KMS-11 (cell line): ENCODE results near the gene MYH11.
"Not testable (repeated sequence)": the region's sequence is repeated elsewhere in the genome, so short reads cannot be mapped to it uniquely, and the experiment has no call there.

Experiments used
- H2AFZ ChIP-seq: fragments of 200-600 bp; sonication (generic); 2 replicates; pipeline ENCODE4 v1.6.1; 2016; ENCODE audit warnings: antibody characterized with exemption, mixed run types, low read depth
- H3K27ac ChIP-seq: fragments of 200-600 bp; sonication (generic); 2 replicates; pipeline ENCODE4 v1.6.1; 2016; ENCODE audit warnings: mild to moderate bottlenecking, mixed run types
- H3K27me3 ChIP-seq: fragments of 200-600 bp; sonication (generic); 2 replicates; pipeline ENCODE4 v1.6.1; 2017; ENCODE audit warnings: mild to moderate bottlenecking, low read depth, mixed run types, moderate library complexity; ENCODE audit not compliant: insufficient read depth
- H3K36me3 ChIP-seq: fragments of 200-600 bp; sonication (generic); 2 replicates; pipeline ENCODE4 v1.6.1; 2017; ENCODE audit warnings: mild to moderate bottlenecking, mixed run types; ENCODE audit not compliant: insufficient read depth
- H3K4me1 ChIP-seq: fragments of 200-600 bp; sonication (generic); 2 replicates; pipeline ENCODE4 v1.6.1; 2016; ENCODE audit warnings: mild to moderate bottlenecking, low read depth, mixed run types; ENCODE audit not compliant: poor library complexity, severe bottlenecking
- H3K4me2 ChIP-seq: fragments of 200-600 bp; sonication (generic); 2 replicates; pipeline ENCODE4 v1.7.0; 2016; ENCODE audit warnings: mild to moderate bottlenecking, mixed run types
- H3K4me3 ChIP-seq: fragments of 200-600 bp; sonication (generic); IDR thresholded peaks from 2 replicates; pipeline ENCODE4 v1.6.1; 2017; ENCODE audit warnings: low read depth, low read length, mixed read lengths; ENCODE audit not compliant: insufficient read depth
- H3K79me2 ChIP-seq: fragments of 200-600 bp; sonication (generic); 2 replicates; pipeline ENCODE4 v1.6.1; 2016; ENCODE audit warnings: low read depth, mixed run types; ENCODE audit not compliant: insufficient read depth
- H3K9ac ChIP-seq: fragments of 200-600 bp; sonication (generic); 2 replicates; pipeline ENCODE4 v1.6.1; 2016; ENCODE audit warnings: mild to moderate bottlenecking, mixed run types
- H4K20me1 ChIP-seq: fragments of 200-600 bp; sonication (generic); 2 replicates; pipeline ENCODE4 v1.6.1; 2016; ENCODE audit warnings: mild to moderate bottlenecking, mixed run types; ENCODE audit not compliant: insufficient read depth
- CTCF ChIP-seq: fragments of 200-600 bp; sonication (generic); conservative IDR thresholded peaks from 2 replicates; pipeline ENCODE4 v1.6.1; 2017; ENCODE audit warnings: low read depth, mild to moderate bottlenecking, antibody characterized with exemption, low read length, moderate library complexity, mixed read lengths

The MYH11 gene

DNA sequence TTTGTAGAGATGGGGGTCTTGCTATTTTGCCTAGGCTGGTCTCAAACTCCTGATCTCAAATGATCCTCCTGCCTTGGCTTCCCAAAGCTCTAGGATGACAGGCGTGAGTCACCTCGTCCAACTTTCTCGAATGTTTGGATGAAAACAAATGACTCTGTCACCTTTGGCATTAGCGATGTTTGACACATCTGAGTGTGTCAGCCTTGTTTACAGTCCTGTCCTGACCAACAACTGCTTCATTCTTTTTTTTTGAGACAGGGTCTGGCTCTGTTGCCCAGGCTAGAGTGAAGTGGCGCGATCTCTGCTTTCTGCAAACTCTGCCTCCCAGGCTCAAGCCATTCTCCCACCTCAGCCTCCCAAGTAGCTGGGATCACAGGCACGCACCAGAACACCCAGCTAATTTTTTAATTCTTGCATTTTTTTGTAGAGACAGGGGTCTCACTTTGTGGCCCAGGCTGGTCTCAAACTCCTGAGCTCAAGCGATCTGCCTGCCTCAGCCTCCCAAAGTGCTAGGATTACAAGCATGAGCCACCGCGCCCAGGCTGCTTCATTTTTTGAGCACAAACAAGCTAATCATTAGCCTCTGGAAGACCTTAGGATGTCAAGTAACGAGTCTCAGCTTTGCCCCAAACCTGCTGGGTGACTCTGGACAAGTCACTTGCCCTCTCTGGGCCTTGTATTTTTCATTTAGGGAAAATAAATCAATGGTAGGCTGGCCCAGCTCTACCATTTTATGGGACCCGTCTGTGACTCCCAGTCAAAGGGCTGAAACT lies 7.4 kb downstream of the MYH11 start:
- Histone ChIP-seq H3K4me2 (no peak overlapping the region), H3K9ac (no peak overlapping the region), H4K20me1 (no peaks in the 10 kb centered on the region), H3K4me3 (no peak overlapping the region), H2AFZ (no peak overlapping the region), H3K36me3 (no peaks in the 10 kb centered on the region), H3K27ac (no peak overlapping the region), H3K79me2 (no peaks in the 10 kb centered on the region), H3K27me3 (no peaks in the 10 kb centered on the region), H3K4me1 (no peaks in the 10 kb centered on the region)
- TF ChIP-seq CTCF: no peak

DNA sequence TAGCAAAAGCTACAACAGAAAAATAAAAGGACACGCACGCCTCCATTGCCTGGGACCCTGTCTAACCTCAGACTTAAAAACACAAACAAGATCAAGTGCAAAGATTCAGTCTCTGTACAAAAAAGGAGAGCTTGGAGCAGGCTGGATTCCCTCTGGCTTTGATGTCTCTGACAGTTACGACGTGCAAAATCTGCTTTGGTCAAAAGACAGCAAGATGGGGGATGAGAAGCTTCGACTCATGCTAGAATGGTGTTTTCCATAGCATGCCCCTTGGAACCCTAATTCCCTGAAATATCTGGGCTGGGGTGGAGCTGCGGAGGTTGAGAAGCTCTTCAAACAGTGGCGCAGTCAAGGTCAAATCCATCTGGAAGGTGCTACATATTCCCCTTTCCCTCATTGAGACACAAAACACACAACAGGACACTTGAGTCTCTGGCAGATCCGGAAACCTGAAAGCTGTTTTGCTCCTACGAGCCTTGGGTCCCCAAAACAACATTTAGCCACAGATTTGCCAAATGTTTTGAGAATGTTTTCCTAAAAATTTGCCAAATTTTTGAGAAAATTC lies 9.1 kb downstream of the MYH11 start:
- H3K36me3 ChIP-seq: no peaks in the 10 kb centered on the region
- no peaks in the 10 kb centered on the region for H3K27me3 ChIP-seq
- no peak overlapping the region for H3K27ac ChIP-seq
- no peaks in the 10 kb centered on the region for H4K20me1 ChIP-seq
- no peak overlapping the region for H3K4me2 ChIP-seq
- H3K4me3 ChIP-seq: no peak overlapping the region
- H3K79me2 ChIP-seq: no peaks in the 10 kb centered on the region
- no peak overlapping the region for H3K9ac ChIP-seq
- no peak for TF ChIP-seq CTCF
- H3K4me1 ChIP-seq: no peaks in the 10 kb centered on the region
- H2AFZ ChIP-seq: no peak overlapping the region

DNA sequence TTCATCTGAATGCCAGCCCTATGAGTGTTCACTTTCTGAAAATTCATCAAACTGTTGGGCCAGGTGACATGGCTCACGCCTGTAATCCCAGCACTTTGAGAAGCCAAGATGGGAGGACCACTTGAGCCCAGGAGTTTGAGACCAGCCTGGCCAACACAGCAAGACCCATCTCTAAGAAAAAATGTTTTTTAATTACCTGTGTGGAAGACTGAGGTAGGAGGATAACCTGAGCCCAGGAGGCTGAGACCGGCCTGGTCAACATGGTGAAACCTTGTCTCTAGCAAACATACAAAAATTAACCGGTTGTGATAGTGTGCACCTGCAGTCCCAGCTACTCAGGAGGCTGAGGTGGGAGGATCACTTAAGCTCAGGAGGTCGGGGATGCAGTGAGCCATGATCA lies 10.3 kb downstream of the MYH11 start:
- H3K4me2 ChIP-seq: no peak overlapping the region
- TF ChIP-seq CTCF: no peak
- no peak overlapping the region for H2AFZ ChIP-seq
- H4K20me1 ChIP-seq: no peaks in the 10 kb centered on the region
- H3K9ac ChIP-seq: no peak overlapping the region
- no peak overlapping the region for H3K27ac ChIP-seq
- H3K36me3 ChIP-seq: no peaks in the 10 kb centered on the region
- no peaks in the 10 kb centered on the region for H3K4me1 ChIP-seq
- H3K4me3 ChIP-seq: no peak overlapping the region
- H3K79me2 ChIP-seq: no peaks in the 10 kb centered on the region
- H3K27me3 ChIP-seq: no peaks in the 10 kb centered on the region

DNA sequence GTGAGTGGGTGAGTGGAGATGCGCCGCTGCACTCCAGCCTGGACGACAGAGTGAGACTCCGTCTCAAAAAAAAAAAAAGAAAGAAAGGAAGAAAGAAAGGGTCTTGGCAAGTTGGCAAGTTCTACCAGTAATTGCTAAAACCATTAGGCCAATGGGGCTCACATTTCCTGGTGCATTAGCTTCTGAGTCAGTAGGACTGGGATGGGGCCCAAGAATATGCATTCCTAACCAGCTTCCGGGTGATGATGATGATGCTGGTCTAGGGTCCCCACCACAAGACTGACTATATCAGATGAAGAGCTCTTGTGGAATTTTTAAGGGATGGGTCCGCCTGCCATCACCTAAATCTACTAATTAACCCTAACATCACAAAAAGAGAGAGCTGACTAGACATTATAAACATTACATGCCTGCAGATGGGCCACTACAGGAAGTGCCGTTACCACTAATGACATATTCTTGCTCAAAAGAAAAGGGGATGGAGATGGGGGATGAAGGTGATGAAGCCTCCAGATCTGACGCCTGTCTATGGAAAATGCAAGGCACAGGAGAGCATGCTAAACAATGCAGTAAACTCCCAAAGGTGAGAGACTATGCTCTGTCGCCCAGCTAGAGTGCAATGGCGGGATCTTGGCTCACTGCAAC lies 13.1 kb downstream of the MYH11 start:
- H4K20me1 ChIP-seq: no peaks in the 10 kb centered on the region
- no peak overlapping the region for H2AFZ ChIP-seq
- TF ChIP-seq CTCF: no peak
- H3K4me2 ChIP-seq: no peak overlapping the region
- H3K9ac ChIP-seq: no peak overlapping the region
- no peaks in the 10 kb centered on the region for H3K4me1 ChIP-seq
- H3K79me2 ChIP-seq: no peaks in the 10 kb centered on the region
- H3K27ac ChIP-seq: no peak overlapping the region
- H3K27me3 ChIP-seq: no peaks in the 10 kb centered on the region
- H3K36me3 ChIP-seq: no peaks in the 10 kb centered on the region
- H3K4me3 ChIP-seq: no peak overlapping the region

GRCh38 chr16:15839204-15839603 lies 17.6 kb downstream of the MYH11 start:
- H3K27me3 ChIP-seq, H3K4me3 ChIP-seq, H4K20me1 ChIP-seq, H3K4me2 ChIP-seq, H3K9ac ChIP-seq, H3K27ac ChIP-seq, H3K79me2 ChIP-seq, H2AFZ ChIP-seq, H3K36me3 ChIP-seq, H3K4me1 ChIP-seq: not testable (repeated sequence)
